ENCODE results near the gene RBKS. TPM values are rescaled to one million over a fixed set of nuclear protein-coding genes. Genes with fewer than 3 reads are reported as not detected.

The RBKS gene
- total and polyA plus RNA-seq, 5 donors from 2014 or later = 3.7 to 25.3 (median 4.0) TPM

DNA sequence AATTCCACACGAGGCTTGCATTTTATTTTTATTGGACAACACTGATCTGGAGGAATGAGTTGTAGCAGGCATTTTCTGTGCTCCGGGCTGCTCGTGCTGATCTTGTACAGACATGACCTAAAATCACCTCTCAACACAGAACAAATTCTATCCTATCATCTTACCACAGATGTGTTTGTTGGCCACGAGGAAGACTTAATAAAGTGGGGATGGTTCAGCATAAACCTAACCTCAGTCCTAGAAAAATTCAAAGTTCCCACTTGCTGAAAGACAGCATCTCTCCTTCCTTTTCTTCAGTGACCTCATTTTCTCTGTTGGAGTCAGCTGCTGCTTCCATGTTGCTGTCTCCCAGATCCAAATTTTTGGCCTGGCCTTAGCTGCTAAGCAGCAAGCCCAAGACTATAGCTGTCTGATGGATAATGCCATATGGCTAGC is 45.3 kb downstream of the RBKS start:
- H3K4me3 Mint-ChIP-seq = no peak overlapping the region
- no peak for ATAC-seq (ENCODE audit: low read depth in 2 of 2)
- H3K27ac ChIP-seq (ENCODE audit: insufficient read depth, low read length, poor library complexity, severe bottlenecking) = no peak overlapping the region
- H3K4me1 ChIP-seq (ENCODE audit: control insufficient read depth, insufficient read depth, low read length, poor library complexity, severe bottlenecking) = no peaks in the 10 kb centered on the region
- no peak overlapping the region for H3K27ac Mint-ChIP-seq
- no peaks in the 10 kb centered on the region for H3K4me1 Mint-ChIP-seq
- no peaks in the 10 kb centered on the region for H3K36me3 Mint-ChIP-seq
- H3K9me3 Mint-ChIP-seq = no peaks in the 10 kb centered on the region
- no peaks in the 10 kb centered on the region for H3K27me3 ChIP-seq (ENCODE audit: control insufficient read depth, insufficient read depth, low read length)
- H3K36me3 ChIP-seq (ENCODE audit: control insufficient read depth, insufficient read depth, low read length) = no peaks in the 10 kb centered on the region
- H3K9me3 ChIP-seq (ENCODE audit: control insufficient read depth in 2 of 2, low read length in 2 of 2) = no peaks in the 10 kb centered on the region
- peaks cover 4% of the 10 kb centered on the region for H3K27me3 Mint-ChIP-seq
- no peak overlapping the region for H3K4me3 ChIP-seq (ENCODE audit: low read depth, low read length)
- DNase-seq = no peak

DNA sequence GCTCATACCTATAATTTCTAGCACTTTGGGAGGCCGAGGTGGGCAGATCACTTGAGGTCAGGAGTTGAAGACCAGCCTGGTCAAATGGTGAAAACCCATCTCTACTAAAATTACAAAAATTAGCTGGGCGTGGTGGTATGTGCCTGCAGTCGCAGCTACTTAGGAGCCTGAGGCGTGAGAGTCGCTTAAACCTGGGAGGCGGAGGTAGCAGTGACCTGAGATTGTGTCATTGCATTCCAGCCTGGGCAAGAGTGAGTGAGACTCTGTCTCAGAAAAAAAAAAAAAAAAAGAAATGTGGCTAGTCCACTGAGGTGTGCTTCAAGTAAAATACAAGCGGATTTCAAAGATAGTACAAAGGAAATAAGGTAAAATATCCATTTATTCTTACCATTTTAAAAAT is 46.2 kb downstream of the RBKS start:
- peaks cover 4% of the 10 kb centered on the region for H3K27me3 Mint-ChIP-seq
- H3K27me3 ChIP-seq (ENCODE audit: control insufficient read depth, insufficient read depth, low read length) = no peaks in the 10 kb centered on the region
- no peaks in the 10 kb centered on the region for H3K9me3 ChIP-seq (ENCODE audit: control insufficient read depth in 2 of 2, low read length in 2 of 2)
- H3K4me1 ChIP-seq (ENCODE audit: control insufficient read depth, insufficient read depth, low read length, poor library complexity, severe bottlenecking) = no peaks in the 10 kb centered on the region
- ATAC-seq (ENCODE audit: low read depth in 2 of 2) = no peak
- no peaks in the 10 kb centered on the region for H3K4me1 Mint-ChIP-seq
- H3K36me3 Mint-ChIP-seq = no peaks in the 10 kb centered on the region
- no peak overlapping the region for H3K27ac Mint-ChIP-seq
- H3K4me3 ChIP-seq (ENCODE audit: low read depth, low read length) = no peak overlapping the region
- no peak for DNase-seq
- no peak overlapping the region for H3K27ac ChIP-seq (ENCODE audit: insufficient read depth, low read length, poor library complexity, severe bottlenecking)
- no peaks in the 10 kb centered on the region for H3K36me3 ChIP-seq (ENCODE audit: control insufficient read depth, insufficient read depth, low read length)
- H3K4me3 Mint-ChIP-seq = no peak overlapping the region
- no peaks in the 10 kb centered on the region for H3K9me3 Mint-ChIP-seq

DNA sequence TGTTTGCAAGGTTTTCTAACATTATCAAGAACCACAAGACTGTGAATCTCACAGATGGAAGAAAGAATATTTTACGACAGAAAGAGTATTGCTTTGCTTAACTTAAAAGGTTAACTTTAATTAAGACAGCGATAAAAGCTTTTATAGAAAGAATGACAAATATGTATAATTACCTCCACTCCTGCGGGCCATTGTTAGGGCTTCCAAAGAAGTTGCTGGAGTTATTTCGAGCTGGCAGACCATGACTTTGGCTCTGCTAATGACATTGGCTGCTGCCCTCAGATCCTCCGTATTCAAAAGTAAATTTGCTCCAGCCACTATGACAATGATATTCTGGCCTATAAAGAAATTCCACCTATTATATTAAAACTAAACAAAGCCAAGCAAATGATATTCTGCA is 47.3 kb downstream of the RBKS start:
- Mint-ChIP-seq H3K4me3 (no peak overlapping the region), H3K27ac (no peak overlapping the region), H3K27me3 (peaks cover 4% of the 10 kb centered on the region), H3K4me1 (no peaks in the 10 kb centered on the region), H3K9me3 (no peaks in the 10 kb centered on the region), H3K36me3 (no peaks in the 10 kb centered on the region)
- H3K27ac ChIP-seq (ENCODE audit: insufficient read depth, low read length, poor library complexity, severe bottlenecking) = no peak overlapping the region
- no peak overlapping the region for H3K4me3 ChIP-seq (ENCODE audit: low read depth, low read length)
- ATAC-seq (ENCODE audit: low read depth in 2 of 2) (no peak), DNase-seq (no peak)
- no peaks in the 10 kb centered on the region for H3K9me3 ChIP-seq (ENCODE audit: control insufficient read depth in 2 of 2, low read length in 2 of 2)
- no peaks in the 10 kb centered on the region for H3K27me3 ChIP-seq (ENCODE audit: control insufficient read depth, insufficient read depth, low read length)
- H3K4me1 ChIP-seq (ENCODE audit: control insufficient read depth, insufficient read depth, low read length, poor library complexity, severe bottlenecking) = no peaks in the 10 kb centered on the region
- no peaks in the 10 kb centered on the region for H3K36me3 ChIP-seq (ENCODE audit: control insufficient read depth, insufficient read depth, low read length)

DNA sequence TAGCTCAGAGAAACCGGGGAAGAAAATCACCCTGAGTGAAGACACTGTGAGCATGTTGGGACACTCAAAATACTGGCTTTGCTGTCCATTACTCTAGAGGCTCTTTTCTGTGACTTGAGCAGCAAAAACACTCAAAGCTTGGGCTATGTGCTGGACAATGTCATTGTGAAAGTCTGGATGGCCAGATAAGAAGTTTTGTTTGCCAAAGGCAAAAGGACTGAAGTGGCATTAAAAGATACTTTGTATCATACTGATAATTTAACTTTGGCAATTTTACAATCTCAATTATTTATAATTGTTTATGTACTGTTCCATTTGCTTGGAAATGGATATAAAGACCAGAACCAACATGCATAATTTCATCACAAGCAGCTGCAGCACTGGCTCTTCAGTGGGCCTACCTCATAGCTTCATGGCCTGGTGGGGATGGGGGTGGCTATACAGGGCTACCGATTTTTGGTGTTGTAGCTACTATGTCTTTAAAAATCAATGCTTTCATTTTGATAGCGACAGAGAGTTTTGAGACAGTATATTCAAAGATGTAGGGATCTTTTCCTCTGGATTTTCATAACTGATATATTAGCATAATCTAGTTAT is 51.1 kb downstream of the RBKS start:
- H3K9me3 Mint-ChIP-seq = peaks cover 0 to 2% (median 0%) of the 10 kb centered on the region in 7 donors
- peaks cover 3% of the 10 kb centered on the region for H3K36me3 Mint-ChIP-seq
- no peaks in the 10 kb centered on the region for H3K27me3 ChIP-seq (ENCODE audit: control insufficient read depth, insufficient read depth, low read length)
- no peaks in the 10 kb centered on the region for H3K9me3 ChIP-seq (ENCODE audit: control insufficient read depth in 2 of 2, low read length in 2 of 2)
- ATAC-seq (ENCODE audit: low read depth in 2 of 2) (no peak), DNase-seq (no peak)
- H3K27ac Mint-ChIP-seq = no peak overlapping the region
- no peak overlapping the region for H3K4me3 Mint-ChIP-seq
- no peak overlapping the region for H3K4me3 ChIP-seq (ENCODE audit: low read depth, low read length)
- no peaks in the 10 kb centered on the region for H3K36me3 ChIP-seq (ENCODE audit: control insufficient read depth, insufficient read depth, low read length)
- H3K27me3 Mint-ChIP-seq = peaks cover 4% of the 10 kb centered on the region
- no peak overlapping the region for H3K27ac ChIP-seq (ENCODE audit: insufficient read depth, low read length, poor library complexity, severe bottlenecking)
- no peaks in the 10 kb centered on the region for H3K4me1 ChIP-seq (ENCODE audit: control insufficient read depth, insufficient read depth, low read length, poor library complexity, severe bottlenecking)
- no peaks in the 10 kb centered on the region for H3K4me1 Mint-ChIP-seq

DNA sequence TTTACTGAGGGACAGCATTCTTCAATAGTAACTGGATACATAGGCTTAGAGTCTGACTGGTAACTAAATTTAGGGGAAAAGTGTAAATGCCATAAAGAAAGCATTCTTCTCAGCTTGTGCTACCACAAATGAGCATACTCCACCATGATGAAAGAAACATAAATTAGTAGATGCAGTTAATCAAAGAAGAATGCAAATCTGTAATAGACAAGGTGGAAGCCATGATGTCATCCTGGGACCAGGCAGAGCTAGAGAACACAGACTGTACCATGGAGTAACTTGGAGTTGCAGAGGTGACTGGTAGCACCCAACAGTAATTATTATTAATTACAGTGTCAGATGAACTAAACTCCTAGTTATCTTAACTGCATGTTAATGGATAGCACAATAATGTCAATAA is 51.7 kb downstream of the RBKS start:
- Histone ChIP-seq H3K27ac (ENCODE audit: insufficient read depth, low read length, poor library complexity, severe bottlenecking) (no peak overlapping the region), H3K36me3 (ENCODE audit: control insufficient read depth, insufficient read depth, low read length) (no peaks in the 10 kb centered on the region), H3K4me1 (ENCODE audit: control insufficient read depth, insufficient read depth, low read length, poor library complexity, severe bottlenecking) (no peaks in the 10 kb centered on the region), H3K27me3 (ENCODE audit: control insufficient read depth, insufficient read depth, low read length) (no peaks in the 10 kb centered on the region), H3K9me3 (ENCODE audit: control insufficient read depth in 2 of 2, low read length in 2 of 2) (no peaks in the 10 kb centered on the region), H3K4me3 (ENCODE audit: low read depth, low read length) (no peak overlapping the region)
- Mint-ChIP-seq H3K27ac (no peak overlapping the region), H3K36me3 (peaks cover 3% of the 10 kb centered on the region), H3K27me3 (peaks cover 4% of the 10 kb centered on the region), H3K4me3 (no peak overlapping the region), H3K4me1 (no peaks in the 10 kb centered on the region), H3K9me3 (peaks cover 0 to 2% (median 0%) of the 10 kb centered on the region in 7 donors)
- ATAC-seq (ENCODE audit: low read depth in 2 of 2) (no peak), DNase-seq (no peak)

DNA sequence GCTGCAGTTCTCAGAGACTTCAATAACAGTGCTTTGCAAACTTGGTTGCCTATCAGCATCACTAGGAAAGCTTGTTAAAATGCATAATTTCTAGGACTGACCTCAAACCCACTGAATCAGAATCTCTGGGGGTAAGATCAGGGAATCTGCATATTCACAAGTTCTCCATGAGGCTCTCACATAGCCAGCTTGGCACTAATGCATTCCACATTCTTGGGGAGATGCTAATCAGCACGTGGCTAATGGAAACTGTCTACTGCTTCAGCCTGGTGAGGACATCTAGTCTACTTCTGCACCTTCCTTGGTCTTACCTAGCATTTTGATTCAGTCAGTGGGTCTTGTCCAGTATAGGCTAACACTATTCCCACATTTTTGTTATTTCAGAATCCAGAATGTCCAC is 56.3 kb downstream of the RBKS start:
- DNase-seq (no peak), ATAC-seq (ENCODE audit: low read depth in 2 of 2) (no peak)
- peaks cover 0 to 2% (median 0%) of the 10 kb centered on the region in 7 donors for H3K9me3 Mint-ChIP-seq
- Histone ChIP-seq H3K27ac (ENCODE audit: insufficient read depth, low read length, poor library complexity, severe bottlenecking) (no peak overlapping the region), H3K36me3 (ENCODE audit: control insufficient read depth, insufficient read depth, low read length) (no peaks in the 10 kb centered on the region), H3K4me1 (ENCODE audit: control insufficient read depth, insufficient read depth, low read length, poor library complexity, severe bottlenecking) (no peaks in the 10 kb centered on the region), H3K9me3 (ENCODE audit: control insufficient read depth in 2 of 2, low read length in 2 of 2) (no peaks in the 10 kb centered on the region), H3K27me3 (ENCODE audit: control insufficient read depth, insufficient read depth, low read length) (no peaks in the 10 kb centered on the region), H3K4me3 (ENCODE audit: low read depth, low read length) (no peak overlapping the region)
- no peaks in the 10 kb centered on the region for H3K4me1 Mint-ChIP-seq
- no peak overlapping the region for H3K27ac Mint-ChIP-seq
- H3K36me3 Mint-ChIP-seq = peaks cover 25% of the 10 kb centered on the region
- no peak overlapping the region for H3K4me3 Mint-ChIP-seq
- H3K27me3 Mint-ChIP-seq = peaks cover 4% of the 10 kb centered on the region

DNA sequence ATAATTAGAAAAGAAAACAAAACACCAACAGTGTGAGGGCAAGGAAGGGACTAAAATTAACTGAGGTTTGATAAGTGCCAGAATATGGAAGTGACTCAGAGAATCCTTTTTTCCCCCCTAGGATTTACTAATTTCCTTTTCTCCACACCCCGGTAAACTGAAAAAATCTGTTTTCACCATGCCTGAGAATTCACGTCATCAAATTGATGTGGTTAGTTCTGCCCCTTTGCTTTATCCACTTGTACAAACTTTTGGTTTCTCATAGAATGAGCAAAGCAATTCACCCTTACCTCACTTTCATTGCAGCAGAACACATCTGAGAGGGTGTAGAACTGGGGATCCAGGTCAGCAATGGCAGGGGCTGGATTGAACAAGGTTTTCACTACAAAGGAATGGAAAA is 57.8 kb downstream of the RBKS start:
- Histone ChIP-seq H3K4me3 (ENCODE audit: low read depth, low read length) (no peak overlapping the region), H3K4me1 (ENCODE audit: control insufficient read depth, insufficient read depth, low read length, poor library complexity, severe bottlenecking) (no peaks in the 10 kb centered on the region), H3K36me3 (ENCODE audit: control insufficient read depth, insufficient read depth, low read length) (no peaks in the 10 kb centered on the region), H3K27me3 (ENCODE audit: control insufficient read depth, insufficient read depth, low read length) (no peaks in the 10 kb centered on the region), H3K27ac (ENCODE audit: insufficient read depth, low read length, poor library complexity, severe bottlenecking) (no peak overlapping the region), H3K9me3 (ENCODE audit: control insufficient read depth in 2 of 2, low read length in 2 of 2) (no peaks in the 10 kb centered on the region)
- Mint-ChIP-seq H3K4me1 (no peaks in the 10 kb centered on the region), H3K27ac (no peak overlapping the region), H3K9me3 (peaks cover 0 to 2% (median 0%) of the 10 kb centered on the region in 7 donors), H3K27me3 (peaks cover 4% of the 10 kb centered on the region), H3K36me3 (peaks cover 25% of the 10 kb centered on the region), H3K4me3 (no peak overlapping the region)
- ATAC-seq (ENCODE audit: low read depth in 2 of 2) (no peak), DNase-seq (no peak)

DNA sequence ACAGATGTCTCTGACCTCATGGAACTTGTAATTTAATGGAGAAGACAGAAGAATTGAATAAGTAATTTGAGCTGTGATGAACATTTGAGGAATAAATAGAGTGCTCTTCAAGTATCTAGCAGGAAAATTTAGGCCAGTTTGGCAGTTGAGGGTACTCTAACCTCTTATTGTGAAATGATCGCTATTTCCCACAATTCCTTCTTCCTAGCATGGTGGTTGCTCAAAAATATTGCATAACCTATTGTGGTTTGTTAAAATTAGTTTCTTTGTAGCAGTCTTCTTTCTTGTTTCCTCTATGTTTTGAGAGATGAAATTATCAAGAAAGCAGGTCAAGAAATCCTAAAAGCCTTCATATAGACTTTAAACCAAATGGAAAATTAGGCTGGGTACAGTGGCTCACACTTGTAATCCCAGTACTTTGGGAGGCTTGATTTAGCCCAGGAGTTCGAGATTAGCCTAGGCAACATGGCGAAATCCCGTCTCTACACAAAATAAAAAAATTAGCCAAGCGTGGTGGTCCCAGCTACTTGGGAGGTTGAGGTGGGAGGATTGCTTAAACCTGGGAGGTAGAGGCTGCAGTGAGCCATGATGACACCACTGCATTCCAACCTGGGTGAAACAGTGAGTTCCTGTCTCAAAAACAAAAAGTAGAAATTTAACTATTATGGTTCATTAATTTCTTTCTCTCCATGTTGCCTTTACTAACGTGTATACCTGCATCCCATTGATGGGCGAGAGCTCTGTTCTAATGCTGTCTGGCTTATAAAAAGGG is 58.7 kb downstream of the RBKS start:
- H3K9me3 Mint-ChIP-seq = peaks cover 0 to 2% (median 0%) of the 10 kb centered on the region in 7 donors
- Histone ChIP-seq H3K4me1 (ENCODE audit: control insufficient read depth, insufficient read depth, low read length, poor library complexity, severe bottlenecking) (no peaks in the 10 kb centered on the region), H3K27me3 (ENCODE audit: control insufficient read depth, insufficient read depth, low read length) (no peaks in the 10 kb centered on the region), H3K9me3 (ENCODE audit: control insufficient read depth in 2 of 2, low read length in 2 of 2) (no peaks in the 10 kb centered on the region), H3K27ac (ENCODE audit: insufficient read depth, low read length, poor library complexity, severe bottlenecking) (no peak overlapping the region), H3K36me3 (ENCODE audit: control insufficient read depth, insufficient read depth, low read length) (no peaks in the 10 kb centered on the region), H3K4me3 (ENCODE audit: low read depth, low read length) (no peak overlapping the region)
- H3K4me3 Mint-ChIP-seq = no peak overlapping the region
- ATAC-seq (ENCODE audit: low read depth in 2 of 2) (no peak), DNase-seq (no peak)
- H3K27ac Mint-ChIP-seq = no peak overlapping the region
- peaks cover 27% of the 10 kb centered on the region for H3K36me3 Mint-ChIP-seq
- peaks cover 4% of the 10 kb centered on the region for H3K27me3 Mint-ChIP-seq
- no peaks in the 10 kb centered on the region for H3K4me1 Mint-ChIP-seq

Data from CD4-positive, CD25-positive, alpha-beta regulatory T cell (primary cell).